ENCODE data around the gene IL1RAPL2.
"Not testable (repeated sequence)": the region's sequence is repeated elsewhere in the genome, so short reads cannot be mapped to it uniquely, and the experiment has no call there.

Gene IL1RAPL2

DNA sequence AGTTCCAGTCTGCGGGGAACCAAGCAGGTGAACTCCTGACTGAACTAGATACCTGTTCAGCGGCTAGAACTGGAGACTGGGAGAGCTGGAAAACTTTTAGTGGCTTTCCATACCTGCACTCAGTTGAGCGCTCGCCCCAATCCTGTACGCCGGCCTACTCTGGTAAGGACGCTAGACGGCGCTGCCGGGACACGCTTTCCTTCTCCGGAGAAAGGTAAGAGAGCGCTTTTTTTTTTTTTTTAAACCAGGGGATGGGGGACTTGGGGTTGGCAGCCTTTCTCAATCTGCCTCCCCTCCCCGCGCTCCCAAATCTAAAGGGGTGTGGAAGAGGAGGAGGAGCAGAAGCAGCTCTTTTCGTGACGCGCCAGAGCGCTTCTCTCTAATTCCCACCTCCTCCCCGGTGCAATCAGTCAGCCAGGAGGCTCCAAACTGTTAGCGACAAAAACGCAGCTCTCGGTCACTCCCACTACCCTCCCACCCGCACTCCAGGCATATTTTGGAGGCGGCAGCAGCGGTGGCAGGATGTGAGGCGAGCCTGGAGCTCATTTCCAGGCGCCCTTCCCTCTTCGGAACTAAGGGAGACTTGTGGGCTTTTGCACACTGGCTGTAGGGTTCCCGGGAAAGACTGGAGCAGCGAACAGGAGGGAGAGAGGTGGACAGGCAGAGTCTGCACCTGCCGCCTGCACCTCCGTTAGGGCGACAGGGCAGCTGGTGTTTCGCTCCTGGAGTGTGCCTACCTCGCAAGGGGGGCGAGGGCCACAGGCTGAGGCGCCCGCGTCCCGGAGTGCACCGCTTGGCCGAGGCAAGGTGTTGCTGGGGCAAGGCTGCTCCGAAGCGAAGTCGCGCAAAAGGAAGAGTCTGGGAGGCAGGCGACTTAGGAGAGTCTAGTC, at the start of gene IL1RAPL2:
Gene IL1RAPL2 (plus strand): TSS at position 409 of the 890 bp plus-strand sequence.
- peak in 19 of 56 donors; percentile 0 to 40 (median 8) for DNase-seq

- DNase-seq, result no peak
Measured at GRCh38 chrX:104522386-104522785, 43.6 kb upstream of the IL1RAPL2 start.

GRCh38 chrX:104523858-104524257, 42.1 kb upstream of the IL1RAPL2 start:
- no peak for DNase-seq

GRCh38 chrX:104539081-104539480, 26.9 kb upstream of the IL1RAPL2 start:
- DNase-seq, result no peak

DNA sequence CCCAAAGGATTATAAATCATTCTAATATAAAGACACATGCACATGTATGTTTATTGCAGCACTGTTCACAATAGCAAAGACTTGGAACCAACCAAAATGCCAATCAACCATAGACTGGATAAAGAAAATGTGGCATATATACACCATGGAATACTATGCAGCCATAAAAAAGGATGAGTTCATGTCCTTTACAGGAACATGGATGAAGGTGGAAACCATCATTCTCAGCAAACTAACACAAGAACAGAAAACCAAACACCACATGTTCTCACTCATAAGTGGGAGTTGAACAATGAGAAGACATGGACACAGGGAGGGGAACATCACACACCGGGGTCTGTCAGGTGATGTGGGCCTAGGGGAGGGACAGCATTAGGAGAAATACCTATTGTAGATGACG, 23.6 kb upstream of the IL1RAPL2 start:
- DNase-seq, result not testable (repeated sequence)

DNA sequence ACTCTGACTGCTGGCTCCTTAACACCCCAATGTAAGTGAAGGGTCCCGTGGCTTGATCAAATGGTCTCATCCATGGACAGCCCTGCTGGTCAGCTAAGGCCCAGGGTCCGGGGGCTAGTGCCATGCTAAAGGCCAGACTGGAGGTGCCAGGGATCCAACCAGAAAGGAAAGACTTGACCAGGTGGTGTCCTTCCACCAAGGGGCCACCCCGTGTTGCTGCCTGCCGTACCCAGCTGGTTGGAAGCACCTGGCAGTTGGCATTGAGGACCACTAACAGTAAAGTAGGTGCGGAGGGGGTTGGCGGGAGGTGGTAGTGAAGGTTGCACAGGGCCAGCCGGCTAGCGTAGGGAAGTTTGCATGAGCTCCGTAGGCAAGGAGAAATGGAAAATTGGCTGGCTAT, 1.7 kb upstream of the IL1RAPL2 start:
- no peak for DNase-seq

DNA sequence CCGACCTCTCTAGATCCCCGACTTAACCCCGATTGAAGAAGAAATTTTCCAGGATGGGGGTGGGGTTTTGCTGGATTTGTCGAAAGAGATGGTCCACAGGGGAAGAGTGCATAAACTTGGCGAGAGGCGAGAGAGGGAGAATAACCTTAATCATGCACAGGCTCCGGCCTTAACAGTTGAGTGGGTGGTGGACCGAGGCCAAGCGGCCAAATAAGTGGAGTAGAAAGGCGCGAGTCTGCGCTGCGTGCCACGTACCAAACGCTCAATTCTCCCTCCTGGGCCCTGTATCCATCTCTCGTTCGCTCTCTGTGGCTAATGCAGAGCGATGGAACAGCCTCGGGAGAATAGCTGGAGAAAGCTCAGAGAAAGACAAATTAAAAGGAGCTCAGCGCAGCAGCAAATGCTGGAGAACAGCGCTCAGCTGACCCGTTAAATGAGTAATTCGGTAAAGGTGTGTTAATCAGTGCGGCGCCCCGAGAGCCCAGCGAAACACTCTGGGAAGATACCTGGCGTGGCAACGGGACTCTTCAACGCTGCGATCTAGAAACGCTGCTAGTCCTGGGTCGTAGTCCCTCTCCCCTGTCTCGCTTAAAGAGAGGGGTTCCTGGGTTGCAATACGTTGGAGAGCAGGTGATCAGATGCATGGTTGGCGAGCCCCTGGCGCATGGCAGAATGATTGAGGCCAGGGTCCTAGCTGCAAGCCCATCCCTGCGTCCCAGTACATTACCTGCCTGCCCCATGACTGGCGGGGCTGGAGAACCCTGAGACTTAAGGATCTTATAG, 887 bp upstream of the IL1RAPL2 start:
- no peak for DNase-seq

DNA sequence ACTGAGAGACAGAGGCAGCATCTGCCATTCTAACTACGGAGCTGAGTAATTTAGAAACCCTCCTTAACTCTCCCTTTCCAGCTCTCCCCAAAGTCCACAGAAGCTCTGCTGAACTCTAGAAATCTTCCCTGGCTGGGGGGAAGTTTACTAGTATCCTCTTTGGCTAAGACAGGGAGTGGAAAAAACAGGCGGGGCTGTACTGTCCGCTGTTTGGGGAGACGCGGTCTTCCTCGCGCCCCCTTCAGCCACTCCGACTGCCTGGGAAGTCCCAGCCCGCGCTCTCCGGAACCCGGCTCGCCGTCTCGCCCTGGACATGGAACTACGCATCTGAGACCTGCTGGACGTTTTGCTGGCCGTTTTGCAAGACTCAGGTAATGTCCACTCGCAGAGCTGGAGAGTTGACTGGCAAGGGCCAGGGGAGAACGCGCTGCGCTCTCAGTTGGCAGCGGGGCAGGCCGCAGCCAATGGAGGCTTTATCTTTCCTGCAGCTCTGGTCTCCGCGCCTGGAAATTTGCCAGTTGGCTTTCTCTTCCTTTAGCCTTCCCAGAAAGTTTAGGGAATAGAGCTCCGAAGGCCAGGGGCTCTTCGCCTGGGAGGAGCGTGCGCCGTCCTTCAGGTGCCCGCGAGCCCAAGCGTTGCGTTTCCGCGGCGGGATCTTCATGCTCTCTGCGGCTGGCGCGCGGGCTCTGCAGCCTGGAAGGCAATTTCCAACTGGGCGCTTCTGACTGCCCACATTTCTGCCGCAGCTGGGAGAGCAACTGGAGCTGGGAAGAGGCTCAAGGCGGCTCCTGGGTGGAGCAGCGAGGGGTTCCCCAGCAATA, 892 bp downstream of the IL1RAPL2 start:
- DNase-seq, result no peak

- no peak for DNase-seq
Measured at GRCh38 chrX:104567506-104567905, 1.5 kb downstream of the IL1RAPL2 start.

DNA sequence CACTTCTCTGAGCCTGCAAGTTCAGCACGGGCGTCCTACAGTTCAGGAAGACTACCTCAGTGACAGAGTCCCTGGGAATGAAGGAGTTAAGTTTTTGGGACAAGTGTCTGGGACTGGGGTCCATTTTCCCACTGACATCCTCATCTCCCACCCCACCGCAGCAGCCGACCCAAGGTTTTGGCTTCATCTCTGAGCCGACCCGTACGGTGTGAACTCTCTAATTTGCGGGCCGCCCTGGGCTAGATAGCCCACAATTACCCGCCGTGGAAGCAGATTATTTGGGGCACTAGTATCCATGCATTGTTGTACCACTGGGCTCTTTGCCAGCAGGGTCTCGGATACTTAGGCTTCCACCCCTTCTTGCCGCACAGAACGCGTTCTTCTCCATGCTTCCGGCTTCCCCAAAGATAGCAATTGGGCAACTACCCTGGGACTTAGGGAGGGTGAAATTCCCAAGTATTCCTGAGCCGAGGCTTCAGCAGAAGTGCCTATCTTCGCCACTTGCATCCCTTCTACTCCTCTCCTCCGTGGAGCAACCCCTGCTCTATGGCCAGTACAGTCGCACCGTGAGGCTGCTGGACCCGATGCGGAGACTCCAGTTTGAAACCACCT, 2.4 kb downstream of the IL1RAPL2 start:
- DNase-seq, result no peak

DNA sequence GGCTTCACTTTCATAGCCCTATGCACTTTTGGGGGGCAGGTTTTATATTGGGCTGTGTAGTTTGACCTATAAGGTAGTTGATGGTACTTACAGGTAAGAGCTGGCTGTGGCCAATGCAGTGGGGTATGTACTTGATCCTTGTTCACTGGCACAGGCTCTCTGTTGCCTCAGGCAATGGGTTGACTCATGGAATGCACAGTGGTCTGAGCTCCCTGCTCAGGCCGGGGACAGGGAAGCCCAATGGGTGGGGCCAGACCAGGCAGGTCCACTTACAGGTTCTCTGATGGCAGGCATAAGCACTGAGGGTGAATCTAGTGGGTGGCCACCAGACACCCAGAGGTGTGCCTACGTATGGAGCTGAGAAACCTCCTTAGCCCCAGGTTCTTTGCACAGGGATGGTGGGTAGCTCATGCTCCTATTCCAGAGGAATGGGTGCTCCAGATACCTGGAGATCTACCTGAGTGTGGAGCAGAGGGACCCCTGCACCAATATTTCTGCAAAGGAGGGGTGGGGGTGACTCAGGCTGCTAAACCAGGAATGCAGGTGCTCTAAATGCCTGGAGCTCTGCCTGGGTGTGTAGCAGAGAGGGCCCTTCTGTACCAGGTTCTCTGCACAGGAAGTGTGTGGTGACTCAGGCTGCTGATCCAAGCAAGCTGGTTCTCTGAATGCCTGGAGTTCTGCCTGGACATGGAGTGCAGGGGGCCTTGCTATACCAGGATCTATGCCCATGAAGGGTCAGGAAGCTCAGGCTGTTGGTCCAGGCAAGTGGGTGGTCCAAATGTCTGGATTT, 52.3 kb downstream of the IL1RAPL2 start:
- DNase-seq, result no peak

DNA sequence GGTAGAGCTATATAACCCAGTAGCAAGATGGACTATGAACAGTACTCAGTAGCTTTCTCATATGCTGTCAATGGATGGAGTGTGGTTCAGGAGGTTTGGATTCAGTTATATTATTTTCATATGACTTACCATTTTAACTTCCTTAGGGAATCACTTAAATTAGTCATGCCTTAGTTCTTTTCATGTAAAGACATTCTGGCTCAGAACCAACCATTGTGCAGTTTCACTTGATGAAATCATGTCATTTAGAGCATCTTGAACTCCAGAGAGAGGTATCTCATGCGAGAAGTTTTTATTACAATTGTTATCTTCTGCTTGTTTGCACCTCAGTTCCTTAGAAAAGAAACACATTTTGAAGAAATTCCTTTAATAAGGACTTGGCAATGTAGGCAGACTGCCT, 55.8 kb downstream of the IL1RAPL2 start:
- DNase-seq, result no peak

GRCh38 chrX:104641176-104641575, 75.2 kb downstream of the IL1RAPL2 start:
- DNase-seq, result no peak

GRCh38 chrX:104647084-104647483, 81.1 kb downstream of the IL1RAPL2 start:
- DNase-seq, result no peak

GRCh38 chrX:104659005-104659744, 93.2 kb downstream of the IL1RAPL2 start:
- DNase-seq, result no peak

DNA sequence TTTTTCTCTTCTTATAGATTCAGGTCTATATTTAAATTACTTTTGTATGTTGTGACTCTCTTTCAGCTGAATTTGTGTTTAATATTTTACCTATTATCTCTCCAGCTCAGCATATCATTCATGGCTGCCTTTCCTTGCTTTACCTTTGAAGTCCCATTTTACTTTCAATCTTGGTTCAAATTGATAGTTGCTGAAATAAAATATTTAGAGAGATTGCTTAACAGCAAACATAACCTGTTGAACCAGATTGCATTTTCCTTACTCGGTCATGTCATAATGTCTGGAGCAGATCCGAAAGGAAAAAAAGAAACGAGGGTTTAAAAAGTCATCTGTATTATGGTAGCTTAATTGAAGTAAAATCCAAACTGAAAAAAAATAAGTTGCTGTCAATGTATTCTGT, 94.1 kb downstream of the IL1RAPL2 start:
- no peak for DNase-seq

DNA sequence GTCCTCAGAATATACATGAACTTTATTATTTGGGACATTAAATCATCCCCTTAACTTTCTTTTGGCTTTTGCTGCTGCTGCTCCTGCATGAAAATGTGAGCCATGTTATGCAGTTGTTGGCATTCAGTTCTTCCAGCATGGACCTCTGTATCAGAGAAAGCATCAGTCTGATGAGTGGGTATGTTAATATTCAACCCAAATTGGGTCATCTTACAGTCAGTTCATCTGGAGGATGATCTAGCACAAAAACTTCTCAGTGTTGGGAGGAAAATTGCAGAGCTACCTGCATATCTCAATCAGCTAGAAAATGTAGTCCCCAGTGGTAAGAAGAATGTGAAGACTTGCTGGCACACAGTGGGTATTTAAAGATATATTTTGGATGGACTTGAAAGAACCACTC, 96.7 kb downstream of the IL1RAPL2 start:
- DNase-seq, result no peak

DNA sequence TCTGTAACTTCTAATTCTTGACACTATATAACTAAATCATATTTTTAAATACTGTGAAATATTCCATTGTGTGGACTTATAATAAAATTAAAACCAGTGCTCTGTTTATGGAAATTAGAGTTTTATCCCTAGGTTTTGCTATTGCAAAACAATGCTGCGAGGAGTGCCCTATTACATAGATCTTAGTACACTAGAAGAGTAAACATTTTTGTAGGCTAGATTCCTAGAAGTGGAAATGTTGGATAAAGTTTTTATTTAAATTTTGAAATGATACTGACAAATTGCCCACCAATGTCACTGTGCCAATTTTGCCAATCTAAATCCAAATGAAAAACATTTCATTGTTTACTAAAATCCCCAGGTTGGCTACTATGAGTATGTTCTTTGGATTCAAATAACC, 99.7 kb downstream of the IL1RAPL2 start:
- DNase-seq, result no peak

- DNase-seq, result no peak
Measured at GRCh38 chrX:104668550-104668949, 102.6 kb downstream of the IL1RAPL2 start.

GRCh38 chrX:104669063-104669462, 103.1 kb downstream of the IL1RAPL2 start:
- no peak for DNase-seq
